Hepatocyte (in vitro differentiated cells): ENCODE measurements around the gene TUBE1.

Experiments
- EZH2phosphoT487 ChIP-seq: fragments of 200-600 bp; sonication (generic); IDR thresholded peaks from one replicate; pipeline ENCODE4 v1.6.1; 2018; ENCODE audit warnings: antibody characterized with exemption, mild to moderate bottlenecking, low read depth, moderate library complexity; ENCODE audit not compliant: unreplicated experiment, severe bottlenecking
- TF ChIP-seq, protein P1 (sequence below): fragments of 200-600 bp; sonication (generic); IDR thresholded peaks from 2 replicates; pipeline ENCODE4 v1.5.1; 2016; ENCODE audit warnings: antibody characterized with exemption, mild to moderate bottlenecking; ENCODE audit not compliant: poor library complexity

DNA sequence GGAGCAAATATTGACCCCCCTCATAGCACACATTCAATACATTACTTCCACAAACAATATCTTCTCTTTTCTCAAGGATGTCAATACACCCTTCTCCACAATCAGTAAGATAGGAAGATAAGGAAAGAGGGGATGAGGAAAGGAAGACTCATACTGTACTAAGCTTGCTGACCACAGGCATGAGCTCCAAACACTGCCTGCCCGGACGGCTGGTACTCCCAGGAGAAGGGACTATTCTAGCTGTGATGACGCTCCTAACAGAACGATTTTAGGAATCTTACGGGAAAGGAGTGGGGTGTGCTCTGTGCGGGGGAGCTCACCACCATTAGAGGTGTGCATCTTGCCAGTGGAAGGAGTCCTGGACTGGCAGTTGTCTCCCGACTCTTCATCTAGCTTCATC, 37.3 kb downstream of the TUBE1 start:
- no peak for TF ChIP-seq EZH2phosphoT487
- TF ChIP-seq, protein P1, sequence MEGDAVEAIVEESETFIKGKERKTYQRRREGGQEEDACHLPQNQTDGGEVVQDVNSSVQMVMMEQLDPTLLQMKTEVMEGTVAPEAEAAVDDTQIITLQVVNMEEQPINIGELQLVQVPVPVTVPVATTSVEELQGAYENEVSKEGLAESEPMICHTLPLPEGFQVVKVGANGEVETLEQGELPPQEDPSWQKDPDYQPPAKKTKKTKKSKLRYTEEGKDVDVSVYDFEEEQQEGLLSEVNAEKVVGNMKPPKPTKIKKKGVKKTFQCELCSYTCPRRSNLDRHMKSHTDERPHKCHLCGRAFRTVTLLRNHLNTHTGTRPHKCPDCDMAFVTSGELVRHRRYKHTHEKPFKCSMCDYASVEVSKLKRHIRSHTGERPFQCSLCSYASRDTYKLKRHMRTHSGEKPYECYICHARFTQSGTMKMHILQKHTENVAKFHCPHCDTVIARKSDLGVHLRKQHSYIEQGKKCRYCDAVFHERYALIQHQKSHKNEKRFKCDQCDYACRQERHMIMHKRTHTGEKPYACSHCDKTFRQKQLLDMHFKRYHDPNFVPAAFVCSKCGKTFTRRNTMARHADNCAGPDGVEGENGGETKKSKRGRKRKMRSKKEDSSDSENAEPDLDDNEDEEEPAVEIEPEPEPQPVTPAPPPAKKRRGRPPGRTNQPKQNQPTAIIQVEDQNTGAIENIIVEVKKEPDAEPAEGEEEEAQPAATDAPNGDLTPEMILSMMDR, result no peak
